Sigmoid colon (tissue), 7 donors: ENCODE results near the gene P2RY11. TPM values are rescaled to one million over a fixed set of nuclear protein-coding genes. Genes with fewer than 3 reads are reported as not detected.

Experiments
- DNase-seq: peaks from one replicate; pipeline ENCODE4 v3.0.0-alpha.2; 2019
- H3K27ac ChIP-seq, 4 donors: fragments of 200-600 bp; sonication (generic); one replicate each; pipeline ENCODE4 v1.5.1; 2016 to 2019; ENCODE audit warnings: mild to moderate bottlenecking in 1 of 4
- H3K27me3 ChIP-seq, 3 donors: fragments of 200-600 bp; sonication (generic); one replicate each; pipeline ENCODE4 v1.5.1; 2019; ENCODE audit warnings: mild to moderate bottlenecking in 1 of 3
- H3K36me3 ChIP-seq, 4 donors: fragments of 200-600 bp; sonication (generic); one replicate each; pipeline ENCODE4 v1.5.1; 2016 to 2019
- H3K4me1 ChIP-seq, 4 donors: fragments of 200-600 bp; sonication (generic); one replicate each; pipeline ENCODE4 v1.5.1; 2017 to 2019
- H3K4me3 ChIP-seq, 4 donors: fragments of 200-600 bp; sonication (generic); one replicate each; pipeline ENCODE4 v1.5.1; 2017 to 2019; ENCODE audit warnings: mild to moderate bottlenecking in 2 of 4, moderate library complexity in 1 of 4
- H3K9me3 ChIP-seq, 4 donors: fragments of 200-600 bp in 3 of 4; sonication (generic) in 3 of 4; one replicate each; pipeline versions ENCODE4 v1.5.1 to v1.6.1; 2013 to 2019
- EP300 ChIP-seq, 4 donors: sonication (generic); formaldehyde crosslinking; IDR thresholded peaks; one replicate each; pipeline ENCODE4 v1.6.1; 2017; ENCODE audit warnings: antibody characterized with exemption in 4 of 4
- POLR2A ChIP-seq, 2 donors: fragments of 450-650 bp; IDR thresholded peaks; one replicate each; pipeline ENCODE4 v1.6.1; 2016; ENCODE audit warnings: antibody characterized with exemption in 2 of 2, mild to moderate bottlenecking in 2 of 2, moderate library complexity in 2 of 2
- POLR2AphosphoS5 ChIP-seq, 4 donors: sonication (generic); formaldehyde crosslinking; IDR thresholded peaks; one replicate each; pipeline ENCODE4 v1.6.1; 2017; ENCODE audit warnings: antibody characterized with exemption in 4 of 4
- whole genome bisulfite sequencing, 2 donors: extraction: QIAGEN DNeasy Blood & Tissue Kit; methylation state at CpG; one replicate each; pipeline ENCODE4 v1.1.7; 2013; 5-methylcytosine and 5-hydroxymethylcytosine counted together
- intact Hi-C: fragments of 100-400 bp; cut with DNase I; formaldehyde crosslinking; loops from one replicate; pipeline ENCODE4 v1.15.1; 2023
- polyA plus RNA-seq, 3 donors: library from polyadenylated mRNA; stranded (reverse); fragments of 200-250 nt; gene quantifications; one replicate each; pipeline ENCODE4 v1.2.3, GENCODE V29; 2013
- total RNA-seq, 4 donors: library from RNA; depleted of rRNA; stranded (reverse); fragments of >200 nt; gene quantifications; one replicate each; pipeline ENCODE4 v1.1.0, GENCODE V29; 2016
- TF ChIP-seq, protein P1 (sequence below), 4 experiments: fragments of 450-650 bp in 3 of 4; fragments of 200-600 bp in 1 of 4; IDR thresholded peaks; one replicate each; pipeline ENCODE4 v1.5.1; 2016 to 2019; ENCODE audit warnings: antibody characterized with exemption in 4 of 4, mild to moderate bottlenecking in 3 of 4, moderate library complexity in 2 of 4
- donor health status: healthy with polysubstance abuse.
- donor health status: Bipolar disorder and iron deficiency.
- donor health status: healthy.

The P2RY11 gene
- total and polyA plus RNA-seq, 7 donors, result 1.2 to 18.5 (median 3.9) TPM

DNA sequence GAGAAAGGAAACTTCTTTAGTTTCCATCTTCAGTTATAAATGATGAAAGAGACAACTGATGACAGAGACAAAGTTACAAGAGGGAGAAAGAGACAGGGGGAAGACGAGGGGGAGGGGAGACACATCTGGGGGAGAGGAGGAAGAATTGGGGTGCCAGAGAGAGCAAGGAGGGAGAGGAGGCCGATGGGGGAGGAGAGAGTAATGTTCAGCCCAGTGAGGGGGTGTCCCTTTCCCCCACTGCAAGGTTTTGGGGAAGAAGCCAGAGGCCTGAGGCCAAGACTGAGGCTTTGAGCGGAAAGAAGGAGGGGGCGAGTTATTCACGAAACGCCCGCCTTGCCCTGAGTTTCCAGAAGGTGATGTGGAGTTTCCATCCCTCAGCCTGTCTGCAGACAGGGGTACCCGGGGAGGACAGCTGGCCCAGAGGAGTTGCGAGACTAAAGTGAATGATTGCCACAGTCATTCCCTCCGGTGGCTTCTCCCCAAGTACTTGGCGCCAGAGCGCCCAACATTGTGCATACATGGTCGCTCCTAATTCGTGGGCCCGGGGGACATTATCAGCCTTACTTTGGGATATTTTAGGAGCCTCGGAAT lies 5.9 kb upstream of the P2RY11 start:
- H3K9me3 ChIP-seq, result no peaks in the 10 kb centered on the region
- peak overlapping the region; percentile 46 to 87 (median 74) for H3K27ac ChIP-seq
- peaks cover 0 to 19% (median 13%) of the 10 kb centered on the region in 4 donors for H3K4me1 ChIP-seq
- 36 to 51% methylated on average over 16 of the region's 16 CpGs for WGBS, 2 donors
- intact Hi-C loops, result loop anchor here (5.0 kb wide), 1 partner anchor 147 kb away; the partner anchor contains the start of gene MRPL4
- no peaks in the 10 kb centered on the region for H3K27me3 ChIP-seq
- H3K36me3 ChIP-seq, result peaks cover 20 to 35% (median 30%) of the 10 kb centered on the region in 4 donors
- TF ChIP-seq, protein P1, sequence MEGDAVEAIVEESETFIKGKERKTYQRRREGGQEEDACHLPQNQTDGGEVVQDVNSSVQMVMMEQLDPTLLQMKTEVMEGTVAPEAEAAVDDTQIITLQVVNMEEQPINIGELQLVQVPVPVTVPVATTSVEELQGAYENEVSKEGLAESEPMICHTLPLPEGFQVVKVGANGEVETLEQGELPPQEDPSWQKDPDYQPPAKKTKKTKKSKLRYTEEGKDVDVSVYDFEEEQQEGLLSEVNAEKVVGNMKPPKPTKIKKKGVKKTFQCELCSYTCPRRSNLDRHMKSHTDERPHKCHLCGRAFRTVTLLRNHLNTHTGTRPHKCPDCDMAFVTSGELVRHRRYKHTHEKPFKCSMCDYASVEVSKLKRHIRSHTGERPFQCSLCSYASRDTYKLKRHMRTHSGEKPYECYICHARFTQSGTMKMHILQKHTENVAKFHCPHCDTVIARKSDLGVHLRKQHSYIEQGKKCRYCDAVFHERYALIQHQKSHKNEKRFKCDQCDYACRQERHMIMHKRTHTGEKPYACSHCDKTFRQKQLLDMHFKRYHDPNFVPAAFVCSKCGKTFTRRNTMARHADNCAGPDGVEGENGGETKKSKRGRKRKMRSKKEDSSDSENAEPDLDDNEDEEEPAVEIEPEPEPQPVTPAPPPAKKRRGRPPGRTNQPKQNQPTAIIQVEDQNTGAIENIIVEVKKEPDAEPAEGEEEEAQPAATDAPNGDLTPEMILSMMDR (IDR thresholded peaks at IDR 0.05), result no peak
- no peak for TF ChIP-seq POLR2AphosphoS5 (IDR thresholded peaks at IDR 0.05)
- no peak for TF ChIP-seq EP300 (IDR thresholded peaks at IDR 0.05)
- TF ChIP-seq POLR2A (IDR thresholded peaks at IDR 0.05), result no peak
- DNase-seq, result no peak
- peak overlapping the region in 2 of 4 donors; percentile 79 to 96 for H3K4me3 ChIP-seq

DNA sequence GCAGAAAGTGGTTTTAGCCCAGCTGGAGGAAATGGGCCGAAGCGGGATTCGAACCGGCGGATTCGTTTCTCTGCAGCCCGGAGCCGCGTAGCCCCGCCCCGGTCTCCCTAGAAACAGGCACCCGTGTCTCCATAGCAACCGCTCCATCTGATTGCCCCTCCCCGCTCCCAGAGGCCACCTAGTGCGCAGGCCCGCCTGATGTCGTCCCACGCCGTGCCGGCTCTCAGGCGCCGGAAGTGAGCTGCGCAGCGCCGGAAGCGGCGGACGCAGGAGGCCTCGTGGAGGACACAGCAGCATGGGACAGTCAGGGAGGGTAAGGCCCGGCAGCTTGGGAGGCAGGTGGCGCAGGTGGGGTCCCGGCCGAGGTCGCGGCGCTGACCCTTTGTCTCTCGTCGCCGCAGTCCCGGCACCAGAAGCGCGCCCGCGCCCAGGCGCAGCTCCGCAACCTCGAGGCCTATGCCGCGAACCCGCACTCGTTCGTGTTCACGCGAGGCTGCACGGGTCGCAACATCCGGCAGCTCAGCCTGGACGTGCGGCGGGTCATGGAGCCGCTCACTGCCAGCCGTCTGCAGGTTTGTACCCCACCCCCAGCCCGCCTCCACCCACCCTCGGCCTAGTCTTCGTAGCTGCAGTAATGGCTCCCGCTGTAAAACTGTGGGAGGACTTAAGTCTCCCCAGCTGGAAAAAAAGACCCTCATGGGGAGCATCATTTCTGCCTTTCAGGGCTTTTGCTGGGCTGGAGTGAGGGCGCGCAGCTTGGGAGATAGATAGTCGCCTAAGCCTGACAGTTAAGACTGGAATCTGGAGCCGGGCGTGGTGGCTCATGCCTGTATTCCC lies 5.2 kb upstream of the P2RY11 start, which contains the start of gene PPAN:
Gene PPAN, plus strand, starts transcription at position 263 of the 837 bp plus-strand sequence. Its CDS starts 33 bp downstream, at position 296.
- Histone ChIP-seq H3K27ac (peak within 1 kb of the TSS; percentile 71 to 87 (median 77)), H3K27me3 (no peaks in the 10 kb centered on the region), H3K9me3 (no peaks in the 10 kb centered on the region), H3K36me3 (peaks cover 20 to 42% (median 37%) of the 10 kb centered on the region in 4 donors), H3K4me1 (peaks cover 0 to 19% (median 13%) of the 10 kb centered on the region in 4 donors), H3K4me3 (peak within 1 kb of the TSS; percentile 59 to 96 (median 72))
- peak in 1 of 4 donors; percentile 54 for TF ChIP-seq EP300 (IDR thresholded peaks at IDR 0.05)
- TF ChIP-seq, protein P1 (IDR thresholded peaks at IDR 0.05), result no peak
- peak; percentile 84 to 93 (median 90) for TF ChIP-seq POLR2AphosphoS5 (IDR thresholded peaks at IDR 0.05)
- peak in 1 of 2 donors; percentile 23 for TF ChIP-seq POLR2A (IDR thresholded peaks at IDR 0.05)
- WGBS, 2 donors, result 0 to 1% methylated on average over 71 of the region's 71 CpGs
- DNase-seq, result peak; percentile 99
- intact Hi-C loops, result loop anchor here (5.0 kb wide), 1 partner anchor 146 kb away; the partner anchor contains the start of gene MRPL4

DNA sequence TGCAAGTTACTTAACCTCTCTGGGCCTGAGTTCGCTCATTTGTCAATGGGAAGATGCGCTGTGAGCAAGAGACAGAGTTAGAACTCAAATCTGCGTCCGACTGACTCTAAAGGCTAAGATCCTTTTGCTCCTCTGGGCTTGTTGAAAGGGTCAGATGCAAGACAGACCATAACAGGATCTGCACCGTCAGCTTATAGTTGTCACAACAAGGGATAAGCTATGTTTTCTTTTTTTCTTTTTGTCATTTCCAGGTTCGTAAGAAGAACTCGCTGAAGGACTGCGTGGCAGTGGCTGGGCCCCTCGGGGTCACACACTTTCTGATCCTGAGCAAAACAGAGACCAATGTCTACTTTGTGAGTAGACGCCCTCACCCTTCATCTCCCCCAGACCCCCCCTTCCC lies 4.2 kb upstream of the P2RY11 start:
- no peak for TF ChIP-seq POLR2A (IDR thresholded peaks at IDR 0.05)
- TF ChIP-seq EP300 (IDR thresholded peaks at IDR 0.05), result no peak
- no peak for TF ChIP-seq POLR2AphosphoS5 (IDR thresholded peaks at IDR 0.05)
- TF ChIP-seq, protein P1 (IDR thresholded peaks at IDR 0.05), result no peak
- H3K4me3 ChIP-seq, result peak overlapping the region in 3 of 4 donors; percentile 66 to 96 (median 79)
- H3K4me1 ChIP-seq, result peaks cover 0 to 19% (median 13%) of the 10 kb centered on the region in 4 donors
- 70 to 77% methylated on average over 10 of the region's 10 CpGs for WGBS, 2 donors
- peak overlapping the region in 1 of 4 donors; percentile 87 for H3K27ac ChIP-seq
- intact Hi-C loops, result loop anchor here (5.0 kb wide), 1 partner anchor 145 kb away; the partner anchor contains the start of gene MRPL4
- no peaks in the 10 kb centered on the region for H3K27me3 ChIP-seq
- H3K9me3 ChIP-seq, result no peaks in the 10 kb centered on the region
- no peak for DNase-seq
- peaks cover 20 to 49% (median 40%) of the 10 kb centered on the region in 4 donors for H3K36me3 ChIP-seq

DNA sequence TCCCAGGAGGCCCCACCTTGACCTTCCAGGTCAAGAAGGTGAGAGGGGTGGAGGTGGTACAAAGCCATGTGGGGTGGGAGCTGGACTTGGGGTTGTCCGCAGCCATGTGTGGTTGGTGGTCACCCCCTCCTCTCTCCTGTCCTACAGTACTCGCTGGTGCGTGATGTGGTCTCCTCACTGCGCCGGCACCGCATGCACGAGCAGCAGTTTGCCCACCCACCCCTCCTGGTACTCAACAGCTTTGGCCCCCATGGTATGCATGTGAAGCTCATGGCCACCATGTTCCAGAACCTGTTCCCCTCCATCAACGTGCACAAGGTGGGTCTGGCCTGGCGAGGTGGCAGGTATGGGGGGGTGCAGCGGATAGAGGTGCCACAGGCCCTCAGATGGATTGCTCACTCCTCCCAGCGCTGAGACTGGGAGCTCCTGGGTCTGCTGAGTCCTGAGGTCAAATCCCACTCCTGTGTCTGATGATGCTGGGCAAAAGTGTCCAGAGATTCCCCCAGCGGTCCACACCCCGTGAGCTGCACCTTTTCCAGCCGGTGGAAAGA lies 3.6 kb upstream of the P2RY11 start:
- peaks cover 0 to 25% (median 13%) of the 10 kb centered on the region in 4 donors for H3K4me1 ChIP-seq
- 93 to 94% methylated on average over 14 of the region's 14 CpGs for WGBS, 2 donors
- peaks cover 20 to 49% (median 40%) of the 10 kb centered on the region in 4 donors for H3K36me3 ChIP-seq
- intact Hi-C loops, result loop anchor here (5.0 kb wide), 1 partner anchor 144 kb away; the partner anchor contains the start of gene MRPL4
- H3K27ac ChIP-seq, result no peak overlapping the region
- no peak for TF ChIP-seq EP300 (IDR thresholded peaks at IDR 0.05)
- TF ChIP-seq, protein P1 (IDR thresholded peaks at IDR 0.05), result no peak
- no peaks in the 10 kb centered on the region for H3K27me3 ChIP-seq
- H3K4me3 ChIP-seq, result no peak overlapping the region
- no peaks in the 10 kb centered on the region for H3K9me3 ChIP-seq
- DNase-seq, result no peak
